AG10803 (cell line): Measurements from ENCODE around the gene USP14.
A peak's percentile ranks its signal among the peaks of the same experiment; 100 is the strongest.
"Not testable (repeated sequence)": the region's sequence is repeated elsewhere in the genome, so short reads cannot be mapped to it uniquely, and the experiment has no call there.

Source experiments
- DNase-seq: peaks from one replicate; pipeline ENCODE4 v3.0.0; 2010; ENCODE audit warnings: low read depth
- H3K4me3 ChIP-seq: 2 replicates; pipeline ENCODE4 v1.5.1; 2011; ENCODE audit warnings: mild to moderate bottlenecking, low read length, control low read depth
- TF ChIP-seq, protein P1 (sequence below): conservative IDR thresholded peaks from 2 replicates; pipeline ENCODE4 v1.5.1; 2011; ENCODE audit warnings: mild to moderate bottlenecking, low read length, control low read depth, inconsistent platforms

Gene USP14

DNA sequence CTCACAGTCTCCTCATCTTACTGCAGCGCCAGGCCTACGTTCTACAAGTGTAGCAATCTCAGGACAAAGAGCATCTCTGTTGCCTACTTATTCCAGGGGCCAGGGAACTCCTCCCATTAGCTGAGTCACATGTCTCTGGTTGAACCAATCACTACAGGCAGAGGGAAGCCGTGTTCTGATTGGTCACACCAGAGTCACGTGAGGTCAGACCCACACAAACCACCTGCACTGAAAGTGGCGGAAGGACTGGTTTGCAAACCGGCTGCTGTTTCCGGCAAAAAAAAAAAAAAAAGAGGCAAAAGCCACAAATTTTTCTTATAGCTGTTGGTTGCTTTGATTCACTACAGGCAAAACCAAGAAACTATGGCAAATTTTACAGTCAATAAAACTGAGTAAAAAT is 21.9 kb upstream of the USP14 start:
- H3K4me3 ChIP-seq = no peak overlapping the region
- DNase-seq = no peak
- TF ChIP-seq, protein P1, sequence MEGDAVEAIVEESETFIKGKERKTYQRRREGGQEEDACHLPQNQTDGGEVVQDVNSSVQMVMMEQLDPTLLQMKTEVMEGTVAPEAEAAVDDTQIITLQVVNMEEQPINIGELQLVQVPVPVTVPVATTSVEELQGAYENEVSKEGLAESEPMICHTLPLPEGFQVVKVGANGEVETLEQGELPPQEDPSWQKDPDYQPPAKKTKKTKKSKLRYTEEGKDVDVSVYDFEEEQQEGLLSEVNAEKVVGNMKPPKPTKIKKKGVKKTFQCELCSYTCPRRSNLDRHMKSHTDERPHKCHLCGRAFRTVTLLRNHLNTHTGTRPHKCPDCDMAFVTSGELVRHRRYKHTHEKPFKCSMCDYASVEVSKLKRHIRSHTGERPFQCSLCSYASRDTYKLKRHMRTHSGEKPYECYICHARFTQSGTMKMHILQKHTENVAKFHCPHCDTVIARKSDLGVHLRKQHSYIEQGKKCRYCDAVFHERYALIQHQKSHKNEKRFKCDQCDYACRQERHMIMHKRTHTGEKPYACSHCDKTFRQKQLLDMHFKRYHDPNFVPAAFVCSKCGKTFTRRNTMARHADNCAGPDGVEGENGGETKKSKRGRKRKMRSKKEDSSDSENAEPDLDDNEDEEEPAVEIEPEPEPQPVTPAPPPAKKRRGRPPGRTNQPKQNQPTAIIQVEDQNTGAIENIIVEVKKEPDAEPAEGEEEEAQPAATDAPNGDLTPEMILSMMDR = no peak

DNA sequence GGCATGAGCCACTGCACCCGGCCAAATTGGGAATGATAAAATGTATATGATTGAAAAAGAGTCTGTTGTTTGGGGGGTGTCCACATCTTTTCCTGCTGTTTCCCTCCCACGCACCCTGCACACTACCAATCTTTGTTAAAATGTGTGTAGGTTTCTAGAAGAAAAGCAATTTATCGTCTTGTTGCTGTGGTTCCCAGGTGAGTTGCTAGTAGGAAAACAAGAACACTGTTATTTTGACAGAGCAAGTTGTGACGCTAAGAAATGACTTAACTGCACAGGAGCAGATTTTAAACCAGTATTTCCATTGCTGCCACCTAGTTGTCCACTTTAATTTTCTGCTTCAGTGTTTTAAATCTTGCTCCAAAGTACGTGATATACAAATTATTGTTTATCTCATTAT is 21.0 kb upstream of the USP14 start:
- TF ChIP-seq, protein P1 = no peak
- no peak overlapping the region for H3K4me3 ChIP-seq
- DNase-seq = no peak

DNA sequence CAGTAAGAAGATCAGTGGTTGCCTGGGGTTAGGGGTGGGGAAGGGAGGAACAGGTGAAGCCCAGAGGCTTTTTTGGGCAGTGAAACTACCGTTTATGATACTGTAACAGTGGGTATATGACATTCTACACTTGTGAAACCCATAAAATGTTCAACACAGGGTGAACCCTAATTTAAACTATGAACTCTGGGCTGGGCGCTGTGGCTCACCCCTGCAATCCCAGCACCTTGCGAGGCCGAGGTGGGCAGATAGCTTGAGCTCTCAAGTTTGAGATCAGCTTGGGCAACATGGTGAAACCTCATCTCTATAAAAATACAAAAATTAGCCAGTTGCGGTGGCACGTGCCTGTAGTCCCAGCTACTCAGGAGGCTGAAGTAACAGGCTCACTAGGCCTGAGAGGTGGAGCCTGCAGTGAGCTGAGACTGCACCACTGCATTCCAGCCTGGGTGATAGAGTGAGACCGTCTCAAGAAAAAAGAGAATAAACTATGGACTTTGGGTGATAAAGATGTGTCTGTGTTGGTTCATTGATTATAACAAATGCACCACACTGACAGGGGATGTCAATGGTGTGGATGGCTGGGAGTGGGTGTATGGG is 17.6 kb upstream of the USP14 start:
- H3K4me3 ChIP-seq = no peak overlapping the region
- no peak for DNase-seq
- TF ChIP-seq, protein P1 = no peak

DNA sequence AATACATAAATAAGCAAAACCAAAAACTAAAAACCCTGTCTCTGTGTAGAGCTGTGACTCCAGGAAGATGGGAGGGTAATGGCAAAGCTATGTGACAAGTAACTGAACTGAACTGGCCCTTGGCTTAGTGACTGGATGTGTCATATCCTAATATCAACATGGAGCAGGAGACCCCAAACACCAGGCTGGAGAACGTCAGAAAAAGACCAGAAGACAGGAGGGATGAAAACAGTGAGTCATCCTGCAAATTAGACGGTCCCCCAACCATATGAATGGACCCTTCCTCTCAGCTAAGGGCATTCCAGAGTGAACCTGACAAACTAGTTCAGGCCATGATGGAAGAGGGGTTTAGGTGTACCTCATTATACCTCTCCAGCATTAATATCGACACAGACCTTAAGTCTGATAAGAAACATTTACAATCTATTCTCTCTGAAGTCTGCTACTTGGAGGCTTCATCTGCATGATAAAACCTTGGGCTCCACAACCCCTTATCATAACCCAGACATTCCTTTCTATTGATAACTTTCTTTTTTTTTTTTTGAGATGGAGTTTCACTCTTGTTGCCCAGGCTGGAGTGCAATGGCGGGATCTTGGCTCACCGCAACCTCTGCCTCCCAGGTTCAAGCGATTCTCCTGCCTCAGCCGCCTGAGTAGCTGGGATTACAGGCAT is 15.6 kb upstream of the USP14 start:
- H3K4me3 ChIP-seq, DNase-seq: not testable (repeated sequence)

DNA sequence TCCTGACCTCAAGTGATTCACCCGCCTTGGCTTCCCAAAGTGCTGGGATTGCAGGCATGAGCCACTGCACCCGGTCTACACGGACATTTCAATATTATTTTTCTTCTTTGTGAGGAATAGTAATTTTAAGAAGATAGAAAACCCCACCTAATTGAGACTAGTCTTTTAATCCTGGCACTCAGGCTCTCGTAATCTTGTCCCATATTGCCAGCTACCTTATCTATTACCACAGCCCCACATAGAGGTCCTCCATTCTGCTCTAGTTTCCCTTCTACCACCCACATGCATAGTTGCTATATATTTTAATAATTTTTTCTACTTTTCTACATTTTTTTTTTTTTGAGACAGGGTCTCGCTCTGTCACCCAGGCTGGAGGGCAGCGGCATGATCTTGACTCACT is 9.5 kb upstream of the USP14 start:
- no peak for DNase-seq
- TF ChIP-seq, protein P1 = no peak
- H3K4me3 ChIP-seq = no peak overlapping the region

DNA sequence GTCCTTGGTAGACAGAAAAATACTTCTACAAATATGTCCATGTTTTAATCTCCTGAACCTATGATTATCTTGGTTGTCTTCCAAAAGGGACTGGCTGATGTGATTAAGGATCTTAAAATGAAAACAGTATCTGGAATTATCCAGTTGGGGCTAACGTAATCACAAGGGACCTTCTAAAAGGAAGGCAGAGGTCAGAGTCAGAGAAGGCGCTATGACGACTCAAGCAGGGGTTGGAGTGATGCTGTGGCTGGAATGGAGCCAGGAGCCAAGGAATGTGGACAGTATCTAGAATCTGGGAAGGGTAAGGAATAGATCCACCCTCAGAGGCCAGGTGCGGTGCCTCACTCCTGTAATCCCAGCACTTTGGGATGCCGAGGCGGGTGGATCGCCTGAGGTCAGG is 4.2 kb upstream of the USP14 start:
- peak; percentile 3 for DNase-seq
- no peak overlapping the region for H3K4me3 ChIP-seq
- TF ChIP-seq, protein P1 = no peak

DNA sequence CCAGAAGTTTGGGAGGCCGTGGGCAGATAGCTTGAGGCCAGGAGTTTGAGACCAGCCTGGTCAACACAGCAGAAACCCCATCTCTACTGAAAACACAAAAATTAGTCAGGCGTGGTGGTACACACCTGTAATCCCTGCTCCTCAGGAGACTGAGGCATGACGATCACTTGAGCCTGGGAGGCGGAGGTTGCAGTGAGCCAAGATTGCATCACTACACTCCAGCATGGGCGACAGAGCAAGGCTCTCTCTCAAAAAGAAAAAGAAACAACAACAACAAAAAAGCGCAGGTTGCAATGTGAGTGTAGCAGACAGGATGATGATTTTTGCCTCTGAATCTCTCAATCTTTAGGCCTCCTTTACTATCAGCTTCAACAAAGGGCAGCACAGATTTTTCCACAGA is 2.7 kb upstream of the USP14 start:
- DNase-seq = no peak
- TF ChIP-seq, protein P1 = no peak

More for the DNA sequence above, 2.7 kb upstream of the USP14 start:
- H3K4me3 ChIP-seq = no peak overlapping the region
